HepG2 (cell line): ENCODE data around the gene CFAP210. TPM values are rescaled to one million over a fixed set of nuclear protein-coding genes. Genes with fewer than 3 reads are reported as not detected.
A peak's percentile ranks its signal among the peaks of the same experiment; 100 is the strongest.

Source experiments
- ATAC-seq: fragments of 200-7000 bp; cut with Tn5 transposase; 3 replicates; pipeline ENCODE4 v1.9.1; 2020; ENCODE audit warnings: mild to moderate bottlenecking, moderate library complexity
- BruUV-seq: library from RNA; stranded (reverse); fragments of 400-500 nt; replicated peaks from 2 replicates; lab custom pipeline; 2021; lab: Mats Ljungman, UMichigan
- CTCF ChIA-PET: fragments of 300-600 bp; formaldehyde crosslinking; extraction: SDS; loops from one replicate; lab custom pipeline; 2021; ENCODE audit warnings: low total read pairs, inconsistent platforms, low intra/inter-chr PET ratio; lab: Yijun Ruan, JAX
- POLR2A ChIA-PET: fragments of 350-600 bp; sonication (Branson Sonifier 250); formaldehyde crosslinking; loops from one replicate; lab custom pipeline; 2020; ENCODE audit warnings: antibody characterized with exemption, inconsistent platforms; lab: Yijun Ruan, JAX
- DNase-seq: peaks from one replicate; pipeline ENCODE4 v3.0.0-alpha.2; 2015; ENCODE audit warnings: low spot score
- FAIRE-seq: peaks from 3 replicates; lab custom pipeline; 2011; peaks lifted over from hg19 to GRCh38; lab: Jason Lieb, UNC
- H2AFZ ChIP-seq: one replicate; pipeline ENCODE4 v1.6.1; 2011; ENCODE audit warnings: low read length, inconsistent platforms
- H3K27ac ChIP-seq: fragments of 300-600 bp; 3 replicates; pipeline ENCODE4 v1.8.0; 2011; ENCODE audit warnings: mixed run types, mild to moderate bottlenecking, mixed read lengths, low read length, inconsistent platforms; ENCODE audit not compliant: insufficient read depth; ENCODE audit errors: extremely low read length
- H3K27me3 ChIP-seq, 2 experiments: fragments of 200-600 bp in 1 of 2; 2 replicates in 1 of 2; 3 replicates in 1 of 2; pipeline versions ENCODE4 v1.6.0 to v1.8.0; 2011; ENCODE audit warnings: low read length in 2 of 2, mild to moderate bottlenecking in 2 of 2, moderate library complexity in 2 of 2, inconsistent platforms in 1 of 2; ENCODE audit not compliant: insufficient read depth in 2 of 2, control insufficient read depth in 1 of 2
- H3K36me3 ChIP-seq, 2 experiments: fragments of 200-600 bp in 1 of 2; replicated peaks in 1 of 2; 2 replicates in 1 of 2; 3 replicates in 1 of 2; pipeline versions ENCODE4 v1.5.1 to v1.8.0; 2011; ENCODE audit warnings: low read length in 2 of 2, inconsistent platforms in 1 of 2; ENCODE audit not compliant: insufficient read depth in 2 of 2, control insufficient read depth in 1 of 2
- H3K4me1 ChIP-seq: 2 replicates; pipeline ENCODE4 v1.5.1; 2012; ENCODE audit warnings: low read length, inconsistent platforms; ENCODE audit not compliant: insufficient read depth
- H3K4me2 ChIP-seq: 2 replicates; pipeline ENCODE4 v1.6.0; 2011; ENCODE audit warnings: low read depth, low read length, inconsistent platforms
- H3K4me3 ChIP-seq, 3 experiments: fragments of 200-600 bp in 1 of 3; sonication (generic), shearing (Covaris generic) in 1 of 3; replicated peaks in 1 of 3; 2 replicates each; pipeline ENCODE4 v1.5.1; 2011 to 2016; ENCODE audit warnings: low read length in 3 of 3, inconsistent platforms in 2 of 3, low read depth in 2 of 3, mild to moderate bottlenecking in 2 of 3, control low read depth in 1 of 3, mixed read lengths in 1 of 3; ENCODE audit not compliant: insufficient read depth in 1 of 3
- H3K79me2 ChIP-seq: one replicate; pipeline ENCODE4 v1.6.1; 2011; ENCODE audit warnings: low read length, inconsistent platforms; ENCODE audit not compliant: insufficient read depth
- H3K9ac ChIP-seq: 2 replicates; pipeline ENCODE4 v1.6.0; 2011; ENCODE audit warnings: mild to moderate bottlenecking, low read depth, low read length, inconsistent platforms; ENCODE audit not compliant: insufficient read depth
- H3K9me3 ChIP-seq: 2 replicates; pipeline ENCODE4 v1.5.1; 2012; ENCODE audit warnings: mild to moderate bottlenecking, low read length
- H4K20me1 ChIP-seq: 2 replicates; pipeline ENCODE4 v1.6.0; 2011; ENCODE audit warnings: inconsistent platforms, mild to moderate bottlenecking, low read length, moderate library complexity; ENCODE audit not compliant: insufficient read depth
- ARNTL ChIP-seq: sonication (generic); formaldehyde crosslinking; IDR thresholded peaks from 2 replicates; pipeline ENCODE4 v1.4.0; 2020; ENCODE audit warnings: mild to moderate bottlenecking, missing genetic modification reagents
- HNRNPK ChIP-seq: fragments of 200-400 bp; formaldehyde crosslinking; IDR thresholded peaks from 2 replicates; pipeline ENCODE4 v1.6.1; 2018; ENCODE audit warnings: low read length, low read depth, moderate library complexity, mild to moderate bottlenecking; ENCODE audit not compliant: poor library complexity, severe bottlenecking
- KAT7 ChIP-seq: IDR thresholded peaks from 2 replicates; pipeline ENCODE4 v1.6.1; 2018; ENCODE audit warnings: borderline replicate concordance, missing compliant biosample characterization
- ZBTB46 ChIP-seq: sonication (generic); formaldehyde crosslinking; IDR thresholded peaks from 2 replicates; pipeline ENCODE4 v1.4.0; 2020; ENCODE audit warnings: mild to moderate bottlenecking, missing genetic modification reagents, borderline replicate concordance
- ZNF34 ChIP-seq: sonication (generic); formaldehyde crosslinking; IDR thresholded peaks from 2 replicates; pipeline ENCODE4 v1.4.0; 2020; ENCODE audit warnings: mild to moderate bottlenecking, missing genetic modification reagents, borderline replicate concordance
- WGBS: methylation state at CpG from one replicate; pipeline ENCODE4 v1.1.6; 2017; ENCODE audit warnings: low lambda C conversion rate; 5-methylcytosine and 5-hydroxymethylcytosine counted together
- in situ Hi-C: cut with HindIII; loops from 2 replicates; pipeline ENCODE4 v1.10.0; 2017; ENCODE audit warnings: low pct_unique_long_range_greater_than_20kb; ENCODE audit not compliant: extremely low pct_ligation_motif_present
- intact Hi-C: fragments of 100-400 bp; cut with micrococcal nuclease; formaldehyde crosslinking; loops from one replicate; pipeline ENCODE4 v1.10.0; 2022; ENCODE audit not compliant: unreplicated experiment
- polyA plus RNA-seq, 8 experiments: library from polyadenylated mRNA; depleted of rRNA in 3 of 8; stranded (reverse) in 7 of 8; unstranded in 1 of 8; fragments of >200 nt; fragmentation: Illumina TruSeq in 4 of 8; extraction: Trizol in 4 of 8; gene quantifications; 2 replicates each; pipeline versions ENCODE4 v1.2.1 to v1.2.3, GENCODE V29; 2011 to 2016; ENCODE audit warnings: low read depth in 4 of 8, missing spikeins in 1 of 8, mixed read lengths in 1 of 8; ENCODE audit not compliant: insufficient read depth in 1 of 8
- total RNA-seq, 5 experiments: library from RNA; depleted of rRNA; stranded (reverse); fragments of >200 nt; fragmentation: Illumina TruSeq; extraction: Trizol; gene quantifications; 2 replicates each; pipeline ENCODE4 v1.2.3, GENCODE V29; 2016; ENCODE audit warnings: low read depth in 1 of 5

The CFAP210 gene
- total and polyA plus RNA-seq, 2 of the 13 experiments (the other 11 are each of a cell fraction or from before 2014, with no cell fraction given): 0.18 TPM; not detected in 1

GRCh38 chr2:169735623-169736022 lies 41.4 kb upstream of the CFAP210 start:
- 0 out of 2 replicates have a peak, but pooled peaks cover 8% of the 10 kb centered on the region for H4K20me1 ChIP-seq
- no peak for DNase-seq
- H2AFZ ChIP-seq: no peak overlapping the region
- peaks cover 40% of the 10 kb centered on the region for H3K79me2 ChIP-seq
- CTCF ChIA-PET: no interaction called here
- TF ChIP-seq HNRNPK (no peak), ARNTL (0 out of 2 replicates have a peak, but pooled peaks have one; percentile 44), ZNF34 (CRISPR knock-in tag) (0 out of 2 replicates have a peak, but pooled peaks have one; percentile 35), KAT7 (0 out of 2 replicates have a peak, but pooled peaks have one; percentile 12), ZBTB46 (0 out of 2 replicates have a peak, but pooled peaks have one; percentile 44)
- no peaks in the 10 kb centered on the region for H3K9me3 ChIP-seq
- no peak overlapping the region for H3K27ac ChIP-seq
- peak overlapping the region; percentile 96 for H3K4me2 ChIP-seq
- TSS peak; percentile 69 for BruUV-seq
- peak overlapping the region; percentile 64 to 89 (median 87); a peak in 5 of 6 replicates for H3K4me3 ChIP-seq
- H3K27me3 ChIP-seq: no peaks in the 10 kb centered on the region; a peak in 1 of 5 replicates
- POLR2A ChIA-PET: interaction anchor here (0.8 to 2.3 kb wide), 3 partner anchors 20 to 52 kb away, joined by 3 to 7 read pairs (median 3); no protein-coding TSS in a partner anchor
- intact Hi-C loops (no loop called here), in situ Hi-C loops (no loop called here)
- FAIRE-seq: no peak
- H3K36me3 ChIP-seq: peaks cover 0 to 4% of the 10 kb centered on the region in 2 experiments; a peak in 2 of 5 replicates
- ATAC-seq: no peak
- H3K9ac ChIP-seq: peak overlapping the region; percentile 86; the same call in 1 of the 2 replicates
- peaks cover 61% of the 10 kb centered on the region for H3K4me1 ChIP-seq
- 79% methylated on average over 4 of the region's 4 CpGs for WGBS
